Stimulated activated CD8-positive, alpha-beta memory T cell treated with anti-CD3 and anti-CD28 coated beads, Interleukin-12 subunit alpha, Interleukin-12 subunit beta, amount 100 ng/mL, for 24 hours (primary cell): ENCODE results near the gene ANK3.

Source experiments
- DNase-seq: peaks from one replicate; pipeline ENCODE4 v3.0.0-alpha.2; 2020; ENCODE audit errors: extremely low read depth

ANK3 gene

DNA sequence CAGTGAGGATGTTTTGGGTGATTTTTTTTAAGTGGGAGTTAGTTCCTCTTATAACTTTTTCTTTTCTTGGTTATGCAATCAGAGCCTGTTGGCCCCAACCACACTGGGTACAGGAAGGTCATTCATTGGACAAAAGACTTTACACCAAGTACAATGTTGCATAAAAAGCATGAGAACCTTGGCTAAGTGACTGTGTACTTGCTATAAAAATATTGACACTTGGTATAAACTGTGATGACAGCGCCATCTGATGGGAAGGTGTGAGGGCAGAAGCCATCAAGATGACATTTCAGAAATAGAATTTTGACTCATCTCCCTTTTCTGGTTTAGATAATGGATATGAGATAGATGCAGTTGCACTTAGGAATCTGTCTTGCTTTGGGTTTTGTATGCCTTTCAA lies 357.0 kb downstream of the ANK3 start:
- DNase-seq = no peak

DNA sequence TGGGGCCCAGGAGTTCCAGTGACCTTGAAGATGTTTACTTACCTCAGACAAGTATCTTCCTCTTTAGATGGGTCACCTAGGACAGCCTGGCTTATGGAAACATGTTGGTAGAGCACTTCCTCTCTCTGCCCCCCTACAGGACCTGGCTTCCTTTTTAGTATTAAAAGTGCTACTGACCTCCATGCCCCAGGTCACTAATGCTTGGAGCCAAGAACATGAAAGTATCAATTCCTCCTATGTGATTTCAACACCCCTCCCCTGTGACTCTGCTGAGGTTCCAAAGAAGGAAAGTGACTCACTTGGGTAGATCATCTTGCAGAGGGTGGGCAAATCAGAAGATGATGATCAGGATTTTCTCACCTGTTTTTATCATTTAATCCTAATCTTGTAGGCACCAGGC lies 358.0 kb downstream of the ANK3 start:
- DNase-seq = no peak

DNA sequence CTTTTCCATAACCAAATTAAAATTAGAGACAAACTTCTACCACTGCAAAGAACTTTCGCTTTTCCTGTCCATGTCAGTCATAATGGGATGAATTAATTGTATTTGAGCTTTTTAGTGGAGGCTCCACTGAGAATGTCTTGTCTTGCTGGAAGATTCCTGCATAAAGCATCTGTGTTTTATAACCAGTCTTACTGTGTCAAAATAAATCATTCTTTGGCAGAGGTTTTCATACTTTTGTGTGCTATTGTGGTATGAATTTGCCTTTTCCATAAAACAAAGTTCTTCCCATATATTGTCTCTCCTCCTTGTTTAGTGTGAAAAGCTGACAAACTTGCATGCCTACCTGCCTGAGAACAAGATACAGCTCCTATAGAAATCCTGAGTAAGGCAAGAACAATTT lies 358.5 kb downstream of the ANK3 start:
- DNase-seq = no peak

DNA sequence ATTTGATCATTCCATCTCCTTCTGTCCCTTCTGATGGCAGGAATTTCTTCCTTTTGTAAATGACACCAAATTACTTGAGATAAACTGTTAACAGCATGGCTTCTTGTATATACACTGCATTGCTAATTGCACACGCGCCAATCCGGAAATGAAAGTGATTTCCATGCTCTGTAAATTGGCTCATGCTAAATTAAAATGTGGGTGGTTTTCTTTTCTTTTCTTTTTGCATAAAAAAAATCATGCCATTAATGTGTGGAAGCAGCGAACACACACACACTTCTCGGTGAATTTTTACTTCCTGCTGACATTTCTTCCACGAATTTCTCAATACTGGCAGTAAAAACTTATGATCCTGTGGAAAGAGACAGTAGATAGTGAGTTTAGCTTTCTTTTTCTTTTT lies 360.2 kb downstream of the ANK3 start:
- DNase-seq = no peak

DNA sequence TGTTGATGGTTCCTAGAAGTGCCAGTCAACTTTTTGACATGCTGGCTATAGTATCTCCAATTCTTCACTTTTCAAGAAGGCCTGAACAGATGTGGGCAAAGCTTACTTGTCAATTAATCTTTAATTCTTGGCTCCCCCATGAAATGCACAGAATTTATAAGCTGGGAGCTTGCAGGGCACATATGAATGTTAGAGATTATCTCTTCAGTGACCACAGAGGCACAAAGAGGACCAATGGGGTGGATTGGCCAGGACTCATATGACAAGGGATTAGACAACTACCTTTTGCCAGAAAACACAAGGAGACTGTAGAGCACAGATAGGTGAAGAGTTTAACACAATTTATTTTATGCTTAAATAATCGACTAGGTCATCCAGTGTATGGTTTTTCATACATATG lies 361.6 kb downstream of the ANK3 start:
- DNase-seq = no peak

DNA sequence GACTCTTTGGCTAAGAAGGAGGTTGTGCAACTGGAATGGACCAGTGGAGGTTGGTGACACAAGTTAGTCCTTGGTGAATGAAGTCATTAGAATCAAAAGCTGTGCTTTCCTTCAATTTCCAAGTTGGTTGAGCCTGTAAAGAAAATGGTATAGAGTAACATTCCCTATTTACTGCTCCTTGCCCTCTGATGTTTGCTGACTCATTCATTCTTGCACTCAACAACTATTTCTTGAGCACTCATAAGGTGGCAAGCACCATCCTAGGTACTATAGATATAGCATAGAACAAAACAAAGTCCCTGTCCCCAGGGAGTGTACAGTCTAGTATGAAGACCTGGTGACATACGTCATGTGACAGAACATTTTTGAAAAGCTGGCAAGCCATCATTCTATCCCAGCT lies 364.4 kb downstream of the ANK3 start:
- no peak for DNase-seq

DNA sequence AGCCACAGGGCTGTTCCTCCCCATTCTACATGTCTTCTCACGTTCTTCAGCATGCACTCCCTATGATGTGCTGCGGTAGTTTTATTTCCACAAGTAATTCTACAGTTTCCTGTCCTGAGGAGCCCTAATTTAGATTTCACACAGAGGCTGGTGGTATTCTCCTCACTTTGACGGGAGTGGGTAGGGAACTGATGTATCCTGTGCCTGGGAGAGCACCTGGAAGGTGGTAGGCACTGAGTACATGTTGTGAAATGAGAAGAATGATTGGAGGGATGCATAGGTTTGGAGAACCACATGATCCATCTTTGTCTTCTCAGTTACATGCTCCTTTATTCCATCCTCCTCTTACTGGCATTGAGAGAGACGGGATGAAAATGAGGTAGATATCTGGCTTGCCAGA lies 365.2 kb downstream of the ANK3 start:
- no peak for DNase-seq

DNA sequence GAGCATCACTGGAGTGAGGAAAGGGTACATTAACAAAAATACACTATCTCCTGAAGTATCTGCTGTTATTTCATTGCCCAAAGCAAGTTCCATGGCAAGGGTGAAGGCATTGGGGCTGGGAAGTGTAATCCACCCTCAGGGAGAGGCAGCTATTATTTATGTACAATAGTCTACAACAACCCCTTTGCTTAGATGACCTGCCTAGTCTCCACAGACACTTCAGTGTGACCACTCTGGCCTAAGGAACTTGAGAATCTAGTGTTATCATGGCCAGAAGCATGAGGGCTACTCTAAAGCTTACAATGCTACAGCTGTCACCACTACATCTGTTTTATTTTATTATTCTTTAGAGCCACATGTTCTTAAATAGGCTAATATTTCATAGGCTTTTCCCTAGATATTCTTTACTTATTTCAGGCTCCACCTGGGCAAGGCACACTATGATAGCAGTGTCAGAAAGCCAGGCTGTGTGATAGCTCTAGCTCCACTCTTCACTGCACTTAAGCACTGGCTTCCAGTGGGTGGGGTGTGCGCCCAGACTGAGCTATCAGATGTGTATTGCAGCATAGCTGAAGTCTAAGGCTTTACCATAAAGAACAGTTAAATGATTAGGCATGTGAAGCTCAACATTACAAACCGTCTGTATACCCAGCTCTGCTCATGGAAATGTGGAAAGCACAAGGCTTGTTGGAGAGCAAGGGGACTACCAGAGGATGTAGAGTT lies 366.4 kb downstream of the ANK3 start:
- DNase-seq = no peak

DNA sequence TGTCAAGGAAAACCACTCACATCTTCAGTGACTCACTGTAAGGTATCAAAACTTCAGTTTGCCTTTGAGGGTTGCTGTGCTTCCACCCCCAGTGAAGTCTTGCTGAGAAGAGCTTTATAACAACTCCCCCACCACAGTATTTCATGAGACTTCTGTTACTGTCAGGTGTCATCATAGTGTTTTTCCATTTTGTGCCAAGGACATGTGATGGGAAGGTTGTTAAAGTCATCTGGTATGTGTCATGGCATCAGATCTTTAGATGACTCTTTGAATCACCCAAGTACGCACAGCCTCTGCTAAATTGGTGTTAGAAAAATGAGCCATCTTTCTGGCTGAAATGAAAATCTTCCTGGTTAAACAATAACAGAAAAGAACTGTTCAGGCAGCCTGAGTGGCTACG lies 368.3 kb downstream of the ANK3 start:
- no peak for DNase-seq

DNA sequence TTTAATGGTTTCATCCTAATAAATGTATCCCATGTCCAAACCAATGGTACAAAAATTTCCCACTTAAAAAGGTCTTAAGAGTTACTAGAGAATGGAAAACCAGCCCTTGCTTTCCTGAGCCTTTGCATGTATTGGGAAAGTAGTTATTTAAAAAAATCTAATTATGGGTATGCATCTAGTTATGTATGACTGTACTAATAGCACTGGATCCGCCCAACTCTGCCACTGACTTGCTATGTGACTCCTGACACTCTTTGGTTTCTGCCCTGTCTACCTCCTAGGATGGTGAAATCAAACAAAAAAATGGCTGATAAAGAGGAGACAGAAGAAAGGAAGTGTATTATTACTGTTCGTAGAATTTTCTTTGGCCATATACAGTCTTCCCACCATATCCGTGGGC lies 372.9 kb downstream of the ANK3 start:
- no peak for DNase-seq

DNA sequence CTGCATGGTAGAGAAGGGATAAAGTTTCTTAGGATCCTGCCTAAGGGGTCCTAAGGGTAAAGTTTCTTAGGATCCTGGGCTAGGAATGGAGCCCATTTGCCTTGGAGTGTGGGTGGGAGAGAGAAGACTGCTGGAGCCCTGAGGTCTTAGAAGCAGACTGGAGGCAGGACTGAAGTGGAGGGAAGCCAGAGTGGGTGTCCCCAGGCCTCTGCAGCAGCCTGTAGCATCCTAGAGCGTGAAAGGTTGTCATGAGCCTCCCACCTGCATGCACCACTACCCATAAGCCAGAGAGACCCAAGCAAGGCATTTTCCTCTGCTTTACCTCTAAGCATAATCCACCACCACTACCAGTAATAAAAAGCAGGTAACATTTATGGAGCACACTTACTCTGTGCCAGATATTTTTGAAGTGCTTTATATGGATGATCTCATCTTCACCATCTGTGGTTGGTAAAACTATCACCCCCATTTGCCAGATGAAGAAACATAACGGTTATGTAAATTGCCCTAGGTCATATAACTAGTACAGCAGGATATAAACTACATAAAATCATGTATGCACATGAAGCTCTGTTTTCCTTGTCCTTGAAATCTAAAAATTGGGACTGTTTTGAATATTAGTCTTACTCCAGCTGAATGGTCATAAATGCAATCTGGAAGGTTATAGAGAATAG lies 379.8 kb downstream of the ANK3 start:
- DNase-seq = no peak

DNA sequence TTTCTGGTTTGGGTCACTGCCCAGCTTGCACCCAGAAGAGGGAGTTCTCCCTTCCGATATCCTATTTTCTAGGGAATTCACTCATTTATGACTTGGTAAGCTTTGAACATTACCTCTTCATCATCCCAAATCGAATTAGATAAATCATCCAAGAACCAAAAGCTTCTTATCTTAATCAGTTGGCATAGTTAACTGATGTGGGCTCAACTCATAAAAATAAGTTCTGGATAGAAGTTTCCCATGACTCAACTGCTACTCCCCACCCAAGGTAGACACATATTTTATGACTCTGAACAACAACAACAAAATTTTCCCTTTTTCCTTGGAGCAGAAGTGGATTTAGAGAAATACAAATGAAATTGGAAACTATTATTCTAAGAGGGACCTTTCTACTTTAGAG lies 380.4 kb downstream of the ANK3 start:
- no peak for DNase-seq

DNA sequence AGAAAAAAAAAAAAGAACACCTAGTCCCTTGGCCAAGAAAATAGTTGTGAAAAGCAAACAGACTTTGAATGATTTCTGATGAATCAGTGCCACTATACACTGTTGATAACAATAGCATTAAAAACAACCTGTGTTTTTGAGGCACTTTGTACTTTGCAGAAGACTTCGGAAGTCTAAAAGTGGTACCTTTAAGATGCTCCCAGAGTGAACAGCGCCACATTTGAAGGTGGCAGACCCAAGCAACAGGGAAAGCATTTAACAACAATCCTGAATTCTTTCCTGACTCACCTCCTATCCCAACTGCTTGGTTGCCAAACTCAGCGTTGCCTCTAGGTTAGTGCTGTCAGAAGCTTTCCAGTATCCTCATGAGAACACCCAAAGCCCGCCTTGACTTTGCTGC lies 380.9 kb downstream of the ANK3 start:
- DNase-seq = no peak

DNA sequence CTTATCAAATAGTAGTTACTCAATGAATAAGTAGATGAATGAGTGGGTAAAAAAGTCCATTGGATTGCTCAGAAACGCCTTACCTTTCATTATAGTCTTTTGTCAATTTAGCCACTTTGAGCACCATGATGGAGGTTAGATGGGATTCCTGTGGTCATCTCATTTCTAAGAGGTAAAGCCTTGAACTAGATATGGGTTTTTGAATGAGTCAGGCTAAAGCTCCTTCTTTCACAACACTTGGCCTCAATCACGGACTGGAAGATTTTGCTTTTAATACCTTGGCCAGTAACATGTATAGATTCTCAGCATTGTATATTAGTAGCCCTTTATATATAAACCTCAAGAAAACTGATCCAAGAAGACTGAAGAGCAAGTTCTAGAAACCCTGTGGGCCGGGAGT lies 383.6 kb downstream of the ANK3 start:
- DNase-seq = no peak

DNA sequence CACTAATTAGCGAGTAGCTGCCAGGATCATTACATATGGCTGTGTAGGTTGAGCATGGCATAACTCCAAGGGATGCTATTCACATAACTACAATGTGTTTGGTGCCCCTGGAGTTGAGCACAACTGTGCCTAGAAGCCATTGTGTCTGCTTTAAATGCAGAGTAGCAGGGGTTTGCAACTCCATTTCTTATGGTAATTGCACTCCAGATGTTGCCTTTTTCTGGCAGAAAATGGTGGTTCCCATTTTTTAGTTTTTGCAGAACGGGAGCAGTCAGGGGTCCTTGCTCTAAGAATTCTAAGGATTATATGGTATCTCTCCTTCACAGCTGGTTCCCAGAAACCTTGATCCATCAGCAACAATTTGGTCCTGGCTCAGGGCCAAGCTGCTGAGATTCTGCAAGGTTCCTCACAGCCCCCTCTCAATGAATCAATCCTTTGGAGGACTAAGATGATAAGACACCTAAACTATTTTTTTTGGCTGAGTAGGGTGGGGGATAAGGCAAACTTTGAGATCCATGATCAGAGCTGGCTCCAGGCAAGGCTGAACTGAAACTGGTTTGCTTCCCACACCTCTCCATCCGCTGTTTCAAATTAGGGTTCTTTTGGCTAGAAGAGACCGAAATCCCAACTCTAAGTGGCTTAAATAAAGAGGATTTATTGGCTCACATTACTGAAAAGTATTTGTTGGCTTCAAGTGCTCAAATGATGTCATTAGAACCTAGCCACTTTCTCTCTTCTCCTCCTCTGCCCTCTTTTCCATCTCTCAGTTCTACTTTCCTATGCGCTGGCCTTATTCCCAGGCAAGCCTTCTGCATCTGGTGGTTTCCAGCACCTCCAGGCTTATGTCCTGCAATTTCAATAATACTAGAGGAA lies 385.8 kb downstream of the ANK3 start:
- DNase-seq = no peak

DNA sequence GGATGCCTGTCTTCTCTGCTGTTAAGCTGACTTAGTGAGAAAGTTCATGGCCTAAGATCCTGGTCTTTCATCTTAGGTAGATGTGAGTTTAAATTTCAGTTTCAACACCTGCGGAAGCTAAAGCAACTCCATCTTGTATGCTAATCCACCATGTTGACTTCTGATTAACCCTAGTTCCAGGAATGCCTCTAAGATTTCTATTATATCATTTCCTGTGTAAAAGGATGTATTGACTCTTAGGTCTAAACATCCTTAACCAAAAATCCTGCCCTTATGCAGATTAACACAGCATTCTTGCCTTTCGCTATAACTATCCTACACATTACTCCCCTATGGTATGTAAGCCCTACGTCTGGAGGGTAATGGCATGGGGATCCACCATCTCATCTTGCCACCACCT lies 388.9 kb downstream of the ANK3 start:
- no peak for DNase-seq

DNA sequence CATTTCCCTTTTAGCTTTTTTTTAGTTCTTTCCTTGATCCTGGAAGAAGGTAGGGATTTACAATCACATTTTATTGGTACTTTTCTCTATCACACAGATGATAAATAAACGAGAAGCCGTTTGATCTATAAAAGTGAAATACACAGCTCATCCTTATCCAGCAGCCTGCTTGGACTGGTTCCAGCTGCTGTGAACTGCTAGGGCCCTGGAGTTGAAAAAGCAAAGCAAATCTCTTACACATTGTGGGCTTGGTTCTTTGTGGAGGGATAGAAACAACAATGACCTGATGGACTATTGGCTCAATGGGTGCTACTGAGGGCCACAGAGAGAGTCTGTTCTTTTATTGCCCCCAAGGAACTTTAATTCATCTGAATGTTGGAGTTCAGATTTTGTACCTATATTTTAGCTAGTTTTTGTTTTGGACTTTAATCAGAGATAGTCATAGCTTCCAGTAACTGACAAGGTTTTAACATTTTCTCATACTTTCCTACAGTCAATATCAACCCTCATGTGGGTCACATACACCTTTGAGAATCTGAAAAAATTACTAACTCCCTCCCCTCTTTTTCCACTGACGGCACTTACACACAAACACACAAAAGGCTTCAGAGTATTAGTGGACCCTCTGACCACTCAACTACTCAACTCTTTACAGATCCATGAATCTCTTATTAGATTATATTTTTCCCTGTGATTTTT lies 391.7 kb downstream of the ANK3 start:
- DNase-seq = no peak

DNA sequence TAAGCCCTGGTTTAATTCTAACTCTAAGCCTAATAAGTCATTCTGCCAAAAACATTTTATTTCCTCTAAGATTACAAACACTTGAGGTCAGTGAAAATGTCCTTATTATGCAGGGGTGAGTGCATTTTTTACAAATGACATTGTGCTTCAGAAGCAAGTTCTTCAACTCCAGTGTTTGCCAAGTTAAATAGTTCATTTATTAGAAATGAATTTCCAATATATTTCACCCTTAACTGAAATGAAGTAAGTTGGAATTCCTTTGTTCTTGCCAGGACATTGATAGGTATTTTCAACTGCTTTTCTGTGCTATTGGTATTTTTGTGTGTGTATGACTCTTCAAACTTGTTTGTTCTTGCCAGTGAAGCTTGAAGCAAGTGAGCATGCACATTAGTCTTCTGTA lies 393.8 kb downstream of the ANK3 start:
- no peak for DNase-seq

DNA sequence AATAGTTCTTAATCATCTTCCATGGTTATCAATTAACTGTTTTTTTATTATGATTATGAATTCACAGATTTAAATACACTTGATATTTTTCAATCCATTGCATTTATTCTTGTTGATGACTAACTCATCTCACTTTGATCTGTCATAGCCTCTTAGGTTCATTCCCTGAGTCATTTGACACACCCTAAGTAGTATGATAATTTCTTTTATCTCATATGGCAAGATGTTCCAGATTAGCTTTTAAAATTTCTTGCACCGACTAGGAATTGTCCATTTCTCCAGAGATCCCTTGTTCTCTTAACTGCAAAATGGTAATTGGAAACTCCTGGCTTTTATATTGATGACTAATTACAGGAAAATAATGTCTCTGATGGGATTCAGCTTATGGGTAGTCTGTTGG lies 395.7 kb downstream of the ANK3 start:
- no peak for DNase-seq

DNA sequence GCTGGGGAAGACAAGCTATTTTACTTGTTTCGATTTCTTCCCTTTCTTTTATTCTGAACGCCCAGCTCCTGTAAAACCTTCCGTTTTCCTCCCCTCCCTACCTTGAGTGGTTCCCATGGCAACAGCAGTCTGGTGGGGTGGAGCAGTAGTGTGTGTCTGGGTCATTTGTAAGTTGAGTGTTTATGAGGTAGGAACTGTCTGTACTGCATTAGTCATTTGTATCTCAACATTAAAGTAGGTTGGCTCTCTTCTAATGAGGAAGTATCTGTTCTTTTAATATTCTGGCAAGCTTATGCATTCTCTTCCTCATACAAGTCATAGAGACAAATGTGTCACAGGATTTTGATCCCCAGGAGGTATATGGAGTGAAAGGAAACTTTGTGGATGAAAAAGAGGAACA lies 398.0 kb downstream of the ANK3 start:
- DNase-seq = no peak

DNA sequence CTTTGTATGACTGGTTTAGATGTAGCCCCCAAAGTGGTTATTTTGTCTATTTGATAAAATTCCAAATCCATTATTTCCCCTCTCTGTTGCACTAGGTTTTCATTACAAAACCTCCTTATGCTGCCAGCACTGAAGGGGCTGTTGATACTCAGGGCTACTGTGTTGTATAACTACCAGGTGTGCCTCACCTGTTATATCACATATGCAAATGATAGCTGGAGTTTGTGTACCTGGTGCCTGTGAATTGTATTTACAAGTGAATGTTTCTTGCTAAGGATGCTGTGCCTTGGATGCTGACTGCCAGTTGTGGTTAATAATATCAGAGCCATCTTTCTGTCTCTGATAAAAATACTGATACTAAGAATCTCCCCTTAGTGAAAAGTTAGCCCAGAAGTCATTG lies 398.6 kb downstream of the ANK3 start:
- DNase-seq = no peak

DNA sequence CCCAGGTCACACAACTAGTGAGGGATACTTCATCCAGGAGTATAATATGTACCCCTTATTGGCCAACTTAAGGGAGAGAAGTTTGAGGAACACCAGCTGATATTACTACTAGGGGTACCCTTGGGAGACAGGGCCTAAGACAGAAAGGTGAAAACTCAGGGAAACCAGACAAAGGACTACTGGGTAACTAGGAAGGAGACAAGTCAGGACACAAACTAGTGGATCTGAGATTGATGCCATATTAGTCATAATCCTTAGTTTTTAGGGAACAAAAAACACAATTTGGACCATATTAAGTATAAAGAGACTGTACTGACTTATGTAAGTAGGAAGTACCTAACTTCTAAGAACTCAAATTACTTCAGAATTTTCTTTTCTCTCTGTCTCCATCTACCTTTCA lies 404.0 kb downstream of the ANK3 start:
- DNase-seq = no peak
